OCI-LY3 (cell line): Measurements from ENCODE around the gene ETF1.

ENCODE experiments used
- EZH2phosphoT487 ChIP-seq: fragments of 200-600 bp; shearing (Covaris generic); IDR thresholded peaks from 2 replicates; pipeline ENCODE4 v1.6.1; 2018; ENCODE audit warnings: antibody characterized with exemption, mixed run types, low read depth
- TF ChIP-seq, protein P1 (sequence below): fragments of 200-600, 300-600 bp; sonication (generic); IDR thresholded peaks from 2 replicates; pipeline ENCODE4 v1.5.1; 2014; ENCODE audit warnings: antibody characterized with exemption, low read length, low read depth

- no peak for TF ChIP-seq EZH2phosphoT487
- TF ChIP-seq, protein P1, sequence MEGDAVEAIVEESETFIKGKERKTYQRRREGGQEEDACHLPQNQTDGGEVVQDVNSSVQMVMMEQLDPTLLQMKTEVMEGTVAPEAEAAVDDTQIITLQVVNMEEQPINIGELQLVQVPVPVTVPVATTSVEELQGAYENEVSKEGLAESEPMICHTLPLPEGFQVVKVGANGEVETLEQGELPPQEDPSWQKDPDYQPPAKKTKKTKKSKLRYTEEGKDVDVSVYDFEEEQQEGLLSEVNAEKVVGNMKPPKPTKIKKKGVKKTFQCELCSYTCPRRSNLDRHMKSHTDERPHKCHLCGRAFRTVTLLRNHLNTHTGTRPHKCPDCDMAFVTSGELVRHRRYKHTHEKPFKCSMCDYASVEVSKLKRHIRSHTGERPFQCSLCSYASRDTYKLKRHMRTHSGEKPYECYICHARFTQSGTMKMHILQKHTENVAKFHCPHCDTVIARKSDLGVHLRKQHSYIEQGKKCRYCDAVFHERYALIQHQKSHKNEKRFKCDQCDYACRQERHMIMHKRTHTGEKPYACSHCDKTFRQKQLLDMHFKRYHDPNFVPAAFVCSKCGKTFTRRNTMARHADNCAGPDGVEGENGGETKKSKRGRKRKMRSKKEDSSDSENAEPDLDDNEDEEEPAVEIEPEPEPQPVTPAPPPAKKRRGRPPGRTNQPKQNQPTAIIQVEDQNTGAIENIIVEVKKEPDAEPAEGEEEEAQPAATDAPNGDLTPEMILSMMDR, result no peak
Observed at GRCh38 chr5:138528744-138529469, 14.1 kb downstream of the ETF1 start.
